Activated effector memory CD4-positive, alpha-beta T cell treated with anti-CD3 and anti-CD28 coated beads, Interleukin-2, amount 50 U/mL, for 16 hours (primary cell): ENCODE data around the gene ATPAF2.
"Not testable (repeated sequence)": the region's sequence is repeated elsewhere in the genome, so short reads cannot be mapped to it uniquely, and the experiment has no call there.

Experiments used
- DNase-seq: peaks from one replicate; pipeline ENCODE4 v3.0.0-alpha.2; 2020

The ATPAF2 gene

GRCh38 chr17:18009609-18010420, 29.2 kb downstream of the ATPAF2 start:
- no peak for DNase-seq

GRCh38 chr17:18008496-18009268, 30.3 kb downstream of the ATPAF2 start:
- DNase-seq, result no peak

DNA sequence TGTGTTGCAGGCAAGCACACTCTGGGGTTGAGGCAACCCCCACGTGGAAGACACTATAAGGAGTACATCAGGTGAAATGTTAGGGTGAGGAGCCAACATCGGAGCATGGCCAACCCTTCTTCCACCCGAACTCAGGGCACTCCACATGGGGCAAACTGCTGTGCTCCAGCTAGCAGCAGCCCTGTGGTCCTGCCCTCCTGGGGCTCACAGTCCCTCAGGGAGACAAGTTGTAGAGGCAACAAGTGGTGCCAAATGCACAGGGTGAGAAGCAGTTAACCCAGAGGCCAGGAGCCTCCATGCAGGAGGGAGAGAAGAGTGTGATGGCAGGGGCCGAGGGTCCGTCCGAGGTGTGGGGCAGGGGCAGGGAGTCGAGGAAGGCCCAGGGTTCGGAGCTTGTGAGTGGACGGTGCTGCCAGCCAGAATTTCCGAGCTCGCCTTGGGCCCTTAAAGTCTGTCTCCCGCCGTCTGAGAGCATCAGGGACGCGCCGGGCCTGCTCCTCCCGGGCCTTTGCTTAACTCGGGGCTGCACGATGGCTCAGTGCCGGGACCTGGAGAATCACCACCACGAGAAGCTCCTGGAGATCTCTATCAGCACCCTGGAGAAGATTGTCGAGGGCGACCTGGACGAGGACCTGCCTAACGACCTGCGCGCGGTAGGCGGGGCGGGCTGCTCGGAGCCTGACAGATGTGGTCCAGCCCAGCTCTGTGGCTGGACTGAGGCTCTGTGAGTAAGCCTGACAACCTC, 32.3 kb downstream of the ATPAF2 start:
- DNase-seq, result no peak

GRCh38 chr17:18005496-18005895, 33.5 kb downstream of the ATPAF2 start:
- DNase-seq, result no peak

GRCh38 chr17:18004884-18005305, 34.1 kb downstream of the ATPAF2 start:
- DNase-seq, result no peak

- no peak for DNase-seq
These were observed 34.6 kb downstream of the ATPAF2 start for GRCh38 chr17:18004345-18004744.

DNA sequence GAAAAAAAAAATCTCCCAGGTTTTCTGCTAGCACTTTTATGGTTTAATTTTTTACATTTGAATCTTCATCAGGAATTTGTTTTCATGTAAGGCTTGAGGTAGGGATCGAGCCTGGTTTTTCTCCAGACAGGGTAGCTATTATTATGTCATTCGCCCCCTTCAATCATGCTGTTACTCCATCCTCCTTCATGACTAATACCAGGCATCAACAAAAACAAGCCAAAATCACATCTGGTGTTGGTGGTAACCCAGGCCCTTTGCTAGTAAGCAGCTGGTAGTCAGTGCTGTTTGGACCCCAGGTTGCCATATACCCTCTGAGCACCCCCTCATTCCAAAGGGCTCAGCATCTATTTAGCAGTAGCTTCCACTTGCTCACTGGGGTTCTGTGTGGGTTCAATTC, 36.8 kb downstream of the ATPAF2 start:
- no peak for DNase-seq

GRCh38 chr17:18000030-18000408, 38.9 kb downstream of the ATPAF2 start:
- DNase-seq, result no peak

GRCh38 chr17:17999364-18000029, 39.5 kb downstream of the ATPAF2 start:
- DNase-seq, result no peak

DNA sequence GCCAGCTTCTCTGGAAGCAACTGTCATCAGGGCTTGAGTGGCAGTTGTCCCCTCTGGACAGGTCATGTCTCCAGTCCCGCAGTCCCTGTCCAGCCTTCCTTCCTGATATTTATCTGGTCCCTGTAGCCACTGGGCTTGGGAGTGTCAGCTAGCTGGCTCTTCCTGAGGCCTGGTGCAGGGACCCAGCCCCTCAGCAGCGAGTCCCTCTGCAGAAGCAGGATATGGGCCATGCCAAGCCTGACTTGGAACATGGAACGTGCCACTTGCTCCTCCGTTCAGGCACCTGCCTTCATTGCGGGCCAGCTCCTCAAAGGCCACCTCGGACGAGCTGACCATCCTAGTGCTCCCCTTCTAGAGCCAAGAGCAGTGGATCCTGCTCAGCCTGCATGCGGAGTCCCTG, 40.0 kb downstream of the ATPAF2 start:
- no peak for DNase-seq

DNA sequence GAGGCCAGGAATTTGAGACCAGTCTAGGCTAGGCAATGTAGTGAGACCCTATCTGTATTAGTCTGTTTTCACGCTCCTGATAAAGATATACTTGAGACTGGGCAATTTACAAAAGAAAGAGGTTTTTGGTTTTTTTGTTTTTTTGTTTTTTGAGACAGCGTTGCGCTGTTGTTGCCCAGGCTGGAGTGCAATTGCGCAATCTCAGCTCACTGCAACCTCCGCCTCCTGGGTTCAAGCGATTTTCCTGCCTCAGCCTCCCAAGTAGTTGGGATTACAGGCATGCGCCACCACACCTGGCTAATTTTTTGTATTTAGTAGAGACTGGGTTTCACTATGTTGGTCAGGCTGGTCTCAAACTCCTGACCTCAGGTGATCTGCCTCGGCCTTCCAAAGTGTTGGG, 43.1 kb downstream of the ATPAF2 start:
- DNase-seq, result not testable (repeated sequence)

- DNase-seq, result no peak
These were observed 44.5 kb downstream of the ATPAF2 start for GRCh38 chr17:17994271-17995069.

DNA sequence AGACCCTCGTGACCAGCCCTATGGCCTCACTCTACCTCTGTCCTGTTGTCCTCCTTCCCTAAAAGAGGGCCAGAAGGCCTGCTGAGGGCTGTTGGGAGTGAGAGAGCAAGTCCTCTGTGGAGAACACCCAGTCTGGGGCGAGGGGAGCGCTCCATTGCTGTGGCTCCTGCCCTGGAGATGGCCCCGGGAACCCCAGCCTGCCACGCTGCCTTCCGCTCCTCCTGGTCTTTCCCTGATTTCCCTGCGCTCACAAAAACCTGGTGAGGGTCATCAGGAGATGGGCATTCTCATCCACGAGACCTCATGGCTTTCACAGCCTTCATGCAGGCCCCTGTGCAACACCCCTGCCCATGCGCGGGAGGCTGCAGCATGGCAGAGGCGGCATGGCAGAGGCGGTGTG, 45.1 kb downstream of the ATPAF2 start:
- no peak for DNase-seq

DNA sequence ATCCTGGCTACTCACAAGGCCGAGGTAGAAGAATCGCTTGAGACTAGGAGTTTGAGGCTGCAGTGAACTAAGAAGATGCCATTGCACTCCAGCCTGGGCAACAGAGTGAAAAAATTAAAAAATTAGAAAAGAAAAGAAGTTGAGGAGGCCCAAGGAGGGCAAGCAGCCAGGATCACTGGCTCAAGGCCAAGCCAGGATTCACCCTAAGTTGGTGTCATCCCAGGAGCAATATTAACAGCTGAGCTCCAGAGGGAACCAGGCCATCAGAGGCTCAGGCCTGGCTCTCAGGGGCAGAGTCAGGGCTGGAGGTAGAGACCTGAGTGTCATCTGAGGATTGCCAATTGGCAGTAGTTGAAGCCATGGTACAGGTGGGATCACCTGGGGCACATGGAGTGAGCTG, 45.6 kb downstream of the ATPAF2 start:
- no peak for DNase-seq

- DNase-seq, result no peak
These were observed 48.7 kb downstream of the ATPAF2 start for GRCh38 chr17:17990282-17990681.

DNA sequence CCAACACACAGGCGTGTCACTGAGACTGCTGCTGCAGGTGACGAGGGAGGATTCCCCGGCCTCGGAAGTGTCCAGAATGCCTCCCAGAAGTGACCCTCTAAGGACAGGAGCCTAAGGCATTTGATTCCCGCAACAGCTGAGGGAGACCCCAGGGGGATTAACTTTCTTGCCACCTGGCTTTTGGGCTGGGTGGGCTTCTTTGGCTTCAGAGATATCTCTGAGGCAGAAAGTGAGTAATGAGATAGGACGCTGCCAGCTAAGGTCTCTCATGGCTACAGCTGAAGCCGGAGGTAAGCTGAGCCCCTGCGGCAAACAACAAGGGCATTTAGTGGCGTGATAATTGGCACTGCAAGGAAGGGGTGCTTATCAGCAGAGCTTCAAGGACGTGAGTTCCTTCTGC, 49.4 kb downstream of the ATPAF2 start:
- DNase-seq, result no peak

GRCh38 chr17:17989081-17989480, 49.9 kb downstream of the ATPAF2 start:
- DNase-seq, result no peak

GRCh38 chr17:17988427-17988945, 50.5 kb downstream of the ATPAF2 start:
- DNase-seq, result no peak

DNA sequence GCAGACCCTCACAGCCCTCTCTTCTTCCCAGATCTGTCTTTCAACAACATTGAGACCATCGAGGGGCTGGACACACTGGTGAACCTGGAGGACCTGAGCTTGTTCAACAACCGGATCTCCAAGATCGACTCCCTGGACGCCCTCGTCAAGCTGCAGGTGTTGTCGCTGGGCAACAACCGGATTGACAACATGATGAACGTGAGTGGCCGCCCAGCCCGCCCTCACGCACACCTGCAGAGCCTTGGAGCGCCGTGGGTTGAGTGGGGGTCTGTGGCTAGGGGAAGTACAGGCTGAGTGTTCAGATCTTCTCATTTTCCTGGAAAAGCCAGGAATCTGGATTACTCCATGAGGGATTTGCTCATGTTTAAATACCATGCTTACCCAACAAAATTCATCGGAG, 51.1 kb downstream of the ATPAF2 start:
- DNase-seq, result no peak

- no peak for DNase-seq
These were observed 51.6 kb downstream of the ATPAF2 start for GRCh38 chr17:17987187-17987896.

GRCh38 chr17:17985555-17985954, 53.4 kb downstream of the ATPAF2 start:
- DNase-seq, result no peak
